HG03095 (cell line): ENCODE measurements around the gene NFATC1.

Experiments
- ATAC-seq: cut with Tn5 transposase; IDR thresholded peaks from one replicate; pipeline ENCODE4 v1.9.1; 2021; ENCODE audit warnings: moderate library complexity; ENCODE audit not compliant: unreplicated experiment

The NFATC1 gene

GRCh38 chr18:79515331-79515730 lies 119.6 kb downstream of the NFATC1 start:
- ATAC-seq, result no peak

- no peak for ATAC-seq
Measured at GRCh38 chr18:79515944-79516351, 120.2 kb downstream of the NFATC1 start.

DNA sequence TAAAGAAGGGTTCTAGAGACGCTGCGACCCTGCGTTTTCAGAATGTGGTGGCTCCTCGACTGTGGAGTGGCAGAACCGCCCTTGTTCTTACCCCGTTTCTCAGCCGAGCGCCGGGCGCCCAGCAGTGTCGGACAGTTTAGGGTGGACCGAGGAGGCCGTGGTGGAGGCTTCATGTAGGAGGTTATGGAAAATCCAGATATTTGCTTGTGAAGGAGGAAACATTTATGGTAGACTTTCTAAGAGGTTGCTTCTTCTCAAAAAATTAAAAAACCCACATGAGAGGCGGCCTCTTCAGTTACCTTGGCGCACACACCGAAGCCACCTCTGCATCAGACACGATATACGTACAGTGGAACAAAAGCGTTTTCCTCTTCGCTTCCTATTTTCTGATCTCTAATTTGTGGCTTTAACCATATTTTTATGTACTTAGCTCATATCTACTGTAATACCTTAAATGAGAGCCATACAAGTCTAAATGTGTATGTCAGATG lies 120.8 kb downstream of the NFATC1 start:
- ATAC-seq, result no peak

GRCh38 chr18:79517341-79517740 lies 121.6 kb downstream of the NFATC1 start:
- no peak for ATAC-seq

GRCh38 chr18:79518028-79518682 lies 122.4 kb downstream of the NFATC1 start:
- ATAC-seq, result no peak

GRCh38 chr18:79518683-79519128 lies 123.0 kb downstream of the NFATC1 start:
- no peak for ATAC-seq

- no peak for ATAC-seq
Measured at GRCh38 chr18:79519751-79520477, 124.2 kb downstream of the NFATC1 start.

DNA sequence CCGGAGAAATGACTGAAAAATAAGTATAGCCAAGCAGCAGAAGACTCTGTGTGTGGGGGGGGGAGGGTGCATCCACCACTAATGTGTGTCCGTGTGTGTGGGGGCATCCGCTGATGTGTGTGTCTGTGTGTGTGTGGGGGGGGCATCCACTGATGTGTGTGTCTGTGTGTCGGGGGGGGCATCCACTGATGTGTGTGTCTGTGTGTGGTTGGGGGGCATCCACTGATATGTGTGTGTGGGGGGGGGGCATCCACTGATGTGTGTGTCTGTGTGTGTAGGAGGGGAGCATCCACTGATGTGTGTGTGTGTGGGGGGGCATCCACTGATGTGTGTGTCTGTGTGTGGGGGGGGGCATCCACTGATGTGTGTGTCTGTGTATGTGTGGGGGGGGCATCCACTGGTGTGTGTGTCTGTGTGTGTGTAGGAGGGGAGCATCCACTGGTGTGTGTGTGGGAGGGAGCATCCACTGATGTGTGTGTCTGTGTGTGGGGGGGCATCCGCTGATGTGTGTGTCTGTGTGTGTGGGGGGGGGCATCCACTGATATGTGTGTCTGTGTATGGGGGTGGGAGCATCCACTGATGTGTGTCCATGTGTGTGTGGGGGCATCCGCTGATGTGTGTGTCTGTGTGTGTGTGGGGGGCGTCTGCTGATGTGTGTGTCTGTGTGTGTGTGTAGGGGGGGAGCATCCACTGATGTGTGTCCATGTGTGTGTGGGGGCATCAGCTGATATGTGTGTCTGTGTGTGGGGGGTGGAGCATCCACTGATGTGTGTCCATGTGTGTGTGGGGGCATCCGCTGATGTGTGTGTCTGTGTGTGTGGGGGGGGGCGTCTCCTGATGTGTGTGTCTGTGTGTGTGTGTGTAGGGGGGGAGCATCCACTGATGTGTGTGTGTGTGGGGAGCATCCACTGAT lies 125.0 kb downstream of the NFATC1 start:
- ATAC-seq, result no peak

- no peak for ATAC-seq
Measured at GRCh38 chr18:79521416-79522205, 125.9 kb downstream of the NFATC1 start.

- peak; percentile 8 for ATAC-seq
Measured at GRCh38 chr18:79522451-79523205, 126.9 kb downstream of the NFATC1 start.

- peak; percentile 40 for ATAC-seq
Measured at GRCh38 chr18:79523206-79523735, 127.5 kb downstream of the NFATC1 start.

DNA sequence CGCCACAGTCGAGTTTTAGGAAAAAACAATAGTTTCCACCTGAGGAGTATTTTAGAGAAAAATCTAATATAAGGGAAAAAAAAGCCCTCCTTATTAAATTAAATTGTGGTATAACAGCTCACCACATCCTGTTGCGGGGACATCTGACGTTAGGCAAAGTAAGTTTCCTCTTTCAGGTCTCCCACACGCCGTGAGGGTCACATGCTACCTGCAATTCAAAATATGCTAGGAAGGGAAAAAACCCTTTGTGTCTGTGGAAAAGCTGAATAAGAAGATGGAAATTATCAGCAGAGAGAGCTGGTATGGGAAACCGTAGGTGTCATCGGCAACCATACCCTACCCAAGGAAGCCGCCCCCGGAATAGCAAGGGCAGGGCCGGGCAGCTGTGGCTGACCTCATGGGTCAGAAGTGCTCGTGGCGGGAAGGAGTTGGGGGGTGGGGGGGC lies 128.0 kb downstream of the NFATC1 start:
- peak; percentile 69 for ATAC-seq

DNA sequence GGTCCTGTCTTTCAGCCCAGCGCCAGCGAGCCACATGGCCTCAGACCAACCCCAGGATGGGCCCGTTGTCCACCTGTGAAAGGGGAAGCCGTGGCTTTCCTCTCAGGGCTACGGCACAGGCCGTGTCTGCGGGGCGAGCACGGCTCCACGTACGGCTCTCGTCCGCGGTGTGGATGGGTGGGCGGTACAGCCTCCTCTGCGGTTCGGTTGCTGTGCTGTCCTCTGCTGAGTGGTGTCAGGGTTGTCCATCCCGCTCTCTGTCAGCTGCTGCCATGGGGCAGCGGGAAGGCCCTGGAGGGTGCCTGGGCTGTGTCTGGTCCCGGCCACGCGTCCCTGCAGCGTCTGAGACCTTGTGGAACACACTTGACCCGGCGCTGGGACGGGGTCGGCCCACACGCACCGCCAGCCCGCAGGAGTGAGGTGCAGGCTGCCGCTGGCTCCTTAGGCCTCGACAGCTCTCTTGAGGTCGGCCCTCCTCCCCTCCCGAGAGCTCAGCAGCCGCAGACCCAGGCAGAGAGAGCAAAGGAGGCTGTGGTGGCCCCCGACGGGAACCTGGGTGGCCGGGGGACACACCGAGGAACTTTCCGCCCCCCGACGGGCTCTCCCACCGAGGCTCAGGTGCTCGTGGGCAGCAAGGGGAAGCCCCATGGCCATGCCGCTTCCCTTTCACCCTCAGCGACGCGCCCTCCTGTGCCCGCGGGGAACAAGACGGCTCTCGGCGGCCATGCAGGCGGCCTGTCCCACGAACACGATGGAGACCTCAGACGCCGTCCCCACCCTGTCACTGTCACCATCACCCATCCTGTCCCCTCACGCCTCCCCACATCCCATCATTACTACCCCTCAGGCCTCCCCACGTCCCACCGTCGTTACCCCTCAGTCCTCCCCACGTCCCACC lies 128.7 kb downstream of the NFATC1 start:
- ATAC-seq, result peak; percentile 22

- no peak for ATAC-seq
Measured at GRCh38 chr18:79525556-79526467, 130.1 kb downstream of the NFATC1 start.

- no peak for ATAC-seq
Measured at GRCh38 chr18:79526468-79527460, 131.0 kb downstream of the NFATC1 start.

- ATAC-seq, result no peak
Measured at GRCh38 chr18:79527656-79528315, 132.1 kb downstream of the NFATC1 start.
